BLaER1 (cell line): ENCODE data around the gene TMEFF1.

Experiments used
- H3K27ac ChIP-seq: shearing (Covaris generic); formaldehyde crosslinking; 2 replicates; pipeline ENCODE4 v1.8.1; 2022
- H3K27me3 ChIP-seq: shearing (Covaris generic); formaldehyde crosslinking; 2 replicates; pipeline ENCODE4 v1.8.1; 2022
- H3K36me3 ChIP-seq: shearing (Covaris generic); formaldehyde crosslinking; 2 replicates; pipeline ENCODE4 v1.8.1; 2022
- H3K4me1 ChIP-seq: shearing (Covaris generic); formaldehyde crosslinking; 2 replicates; pipeline ENCODE4 v1.8.1; 2022
- H3K4me2 ChIP-seq: shearing (Covaris generic); formaldehyde crosslinking; 2 replicates; pipeline ENCODE4 v1.8.1; 2022
- H3K4me3 ChIP-seq: shearing (Covaris generic); formaldehyde crosslinking; 2 replicates; pipeline ENCODE4 v1.8.1; 2022
- H3K9ac ChIP-seq: shearing (Covaris generic); formaldehyde crosslinking; 2 replicates; pipeline ENCODE4 v1.8.1; 2022
- H3K9me3 ChIP-seq: shearing (Covaris generic); formaldehyde crosslinking; 2 replicates; pipeline ENCODE4 v1.8.1; 2022
- H4K20me1 ChIP-seq: shearing (Covaris generic); formaldehyde crosslinking; 2 replicates; pipeline ENCODE4 v1.8.1; 2022
- Cebpa-rat ChIP-seq: shearing (Covaris generic); IDR thresholded peaks from 2 replicates; pipeline ENCODE4 v1.8.1; 2022

Gene TMEFF1

GRCh38 chr9:100595391-100596199 is 122.6 kb downstream of the TMEFF1 start:
- Histone ChIP-seq H3K9me3 (no peaks in the 10 kb centered on the region), H3K4me1 (peaks cover 16% of the 10 kb centered on the region), H3K36me3 (no peaks in the 10 kb centered on the region), H3K27ac (no peak overlapping the region), H4K20me1 (no peaks in the 10 kb centered on the region), H3K4me2 (peak overlapping the region; percentile 39; the same call in 1 of the 2 replicates), H3K9ac (no peak overlapping the region), H3K4me3 (no peak overlapping the region), H3K27me3 (no peaks in the 10 kb centered on the region)
- TF ChIP-seq Cebpa-rat, result no peak

- Histone ChIP-seq H3K27me3 (no peaks in the 10 kb centered on the region), H3K4me1 (peaks cover 16% of the 10 kb centered on the region), H4K20me1 (no peaks in the 10 kb centered on the region), H3K4me3 (no peak overlapping the region), H3K27ac (no peak overlapping the region), H3K9me3 (no peaks in the 10 kb centered on the region), H3K4me2 (no peak overlapping the region), H3K36me3 (no peaks in the 10 kb centered on the region), H3K9ac (no peak overlapping the region)
- TF ChIP-seq Cebpa-rat, result no peak
These were observed 124.3 kb downstream of the TMEFF1 start for GRCh38 chr9:100597236-100597635.

- Histone ChIP-seq H3K9me3 (no peaks in the 10 kb centered on the region), H3K27me3 (no peaks in the 10 kb centered on the region), H4K20me1 (no peaks in the 10 kb centered on the region), H3K27ac (peak overlapping the region; percentile 60; the same call in 1 of the 2 replicates), H3K36me3 (no peaks in the 10 kb centered on the region), H3K9ac (peak overlapping the region; percentile 73), H3K4me1 (peaks cover 16% of the 10 kb centered on the region), H3K4me2 (peak overlapping the region; percentile 73), H3K4me3 (peak overlapping the region; percentile 70)
- TF ChIP-seq Cebpa-rat, result no peak
These were observed 125.7 kb downstream of the TMEFF1 start for GRCh38 chr9:100598641-100599145.

- TF ChIP-seq Cebpa-rat, result no peak
- no peaks in the 10 kb centered on the region for H3K27me3 ChIP-seq
- no peak overlapping the region for H3K27ac ChIP-seq
- H3K9ac ChIP-seq, result no peak overlapping the region
- H3K4me1 ChIP-seq, result peaks cover 12% of the 10 kb centered on the region
- no peaks in the 10 kb centered on the region for H3K9me3 ChIP-seq
- no peaks in the 10 kb centered on the region for H3K36me3 ChIP-seq
- H3K4me2 ChIP-seq, result no peak overlapping the region
- H4K20me1 ChIP-seq, result no peaks in the 10 kb centered on the region
- no peak overlapping the region for H3K4me3 ChIP-seq
These were observed 127.7 kb downstream of the TMEFF1 start for GRCh38 chr9:100600521-100601079.

GRCh38 chr9:100601216-100601615 is 128.3 kb downstream of the TMEFF1 start:
- H3K36me3 ChIP-seq, result no peaks in the 10 kb centered on the region
- no peaks in the 10 kb centered on the region for H3K9me3 ChIP-seq
- TF ChIP-seq Cebpa-rat, result no peak
- no peak overlapping the region for H3K4me2 ChIP-seq
- H3K27ac ChIP-seq, result no peak overlapping the region
- H3K27me3 ChIP-seq, result no peaks in the 10 kb centered on the region
- no peak overlapping the region for H3K4me3 ChIP-seq
- peaks cover 12% of the 10 kb centered on the region for H3K4me1 ChIP-seq
- H3K9ac ChIP-seq, result no peak overlapping the region
- H4K20me1 ChIP-seq, result no peaks in the 10 kb centered on the region

GRCh38 chr9:100602342-100602801 is 129.4 kb downstream of the TMEFF1 start:
- TF ChIP-seq Cebpa-rat, result no peak
- Histone ChIP-seq H3K9me3 (no peaks in the 10 kb centered on the region), H3K27me3 (no peaks in the 10 kb centered on the region), H3K9ac (no peak overlapping the region), H3K27ac (no peak overlapping the region), H3K36me3 (no peaks in the 10 kb centered on the region), H3K4me1 (peaks cover 12% of the 10 kb centered on the region), H4K20me1 (no peaks in the 10 kb centered on the region), H3K4me3 (no peak overlapping the region), H3K4me2 (no peak overlapping the region)

GRCh38 chr9:100605405-100605804 is 132.5 kb downstream of the TMEFF1 start:
- no peaks in the 10 kb centered on the region for H3K27me3 ChIP-seq

GRCh38 chr9:100619194-100619593 is 146.2 kb downstream of the TMEFF1 start:
- H3K27me3 ChIP-seq, result no peaks in the 10 kb centered on the region
- TF ChIP-seq Cebpa-rat, result no peak
- peaks cover 31% of the 10 kb centered on the region for H3K9me3 ChIP-seq
- no peaks in the 10 kb centered on the region for H3K4me1 ChIP-seq
- no peak overlapping the region for H3K4me2 ChIP-seq
- no peak overlapping the region for H3K27ac ChIP-seq
- H4K20me1 ChIP-seq, result no peaks in the 10 kb centered on the region
- H3K36me3 ChIP-seq, result no peaks in the 10 kb centered on the region
- no peak overlapping the region for H3K4me3 ChIP-seq
- no peak overlapping the region for H3K9ac ChIP-seq

More at GRCh38 chr9:100605405-100605804, 132.5 kb downstream of the TMEFF1 start:
- no peak overlapping the region for H3K4me2 ChIP-seq
- H3K9ac ChIP-seq, result no peak overlapping the region
- no peaks in the 10 kb centered on the region for H4K20me1 ChIP-seq
- no peak for TF ChIP-seq Cebpa-rat
- H3K4me1 ChIP-seq, result no peaks in the 10 kb centered on the region
- H3K9me3 ChIP-seq, result no peaks in the 10 kb centered on the region
- no peak overlapping the region for H3K27ac ChIP-seq
- H3K4me3 ChIP-seq, result no peak overlapping the region
- H3K36me3 ChIP-seq, result no peaks in the 10 kb centered on the region

- no peaks in the 10 kb centered on the region for H3K27me3 ChIP-seq
- no peak overlapping the region for H3K4me2 ChIP-seq
- H3K36me3 ChIP-seq, result no peaks in the 10 kb centered on the region
- H4K20me1 ChIP-seq, result no peaks in the 10 kb centered on the region
- H3K9me3 ChIP-seq, result peaks cover 31% of the 10 kb centered on the region
- no peak overlapping the region for H3K27ac ChIP-seq
- no peak overlapping the region for H3K9ac ChIP-seq
- TF ChIP-seq Cebpa-rat, result no peak
- H3K4me3 ChIP-seq, result no peak overlapping the region
- H3K4me1 ChIP-seq, result no peaks in the 10 kb centered on the region
These were observed 146.7 kb downstream of the TMEFF1 start for GRCh38 chr9:100619665-100620064.

GRCh38 chr9:100623969-100624368 is 151.0 kb downstream of the TMEFF1 start:
- H3K27me3 ChIP-seq, result no peaks in the 10 kb centered on the region
- H4K20me1 ChIP-seq, result no peaks in the 10 kb centered on the region
- no peaks in the 10 kb centered on the region for H3K36me3 ChIP-seq
- H3K27ac ChIP-seq, result no peak overlapping the region
- no peak for TF ChIP-seq Cebpa-rat
- H3K4me1 ChIP-seq, result no peaks in the 10 kb centered on the region
- H3K9ac ChIP-seq, result no peak overlapping the region
- no peak overlapping the region for H3K4me2 ChIP-seq
- peaks cover 8% of the 10 kb centered on the region for H3K9me3 ChIP-seq
- no peak overlapping the region for H3K4me3 ChIP-seq
